ENCODE data around the gene UGDH. TPM values are rescaled to one million over a fixed set of nuclear protein-coding genes. Genes with fewer than 3 reads are reported as not detected.

UGDH gene
- polyA plus RNA-seq, 2 of the 4 experiments (the other 2 are of a cell fraction), result 610 to 691 TPM

GRCh38 chr4:39574946-39575345 lies 47.7 kb upstream of the UGDH start:
- POLR2A ChIA-PET, result interaction anchor here (0.9 kb wide), 1 partner anchor 14 kb away, joined by 9 read pairs; no protein-coding TSS in a partner anchor
- no peak overlapping the region for H3K4me2 ChIP-seq
- H3K4me3 ChIP-seq, result no peak overlapping the region
- no peaks in the 10 kb centered on the region for H3K9me3 ChIP-seq
- CTCF ChIA-PET, result interaction anchor here (0.6 to 1.3 kb wide), 4 partner anchors 24 to 836 kb away, joined by 3 to 5 read pairs (median 3); no protein-coding TSS in a partner anchor
- H3K27ac ChIP-seq, result no peak overlapping the region; a peak in 1 of 6 replicates
- H3K4me1 ChIP-seq, result peaks cover 5% of the 10 kb centered on the region; the same call in 1 of the 3 replicates
- 91% methylated on average over 5 of the region's 5 CpGs for WGBS (ENCODE audit: missing lambda C conversion rate)
- no peak for TF ChIP-seq JUN (IDR thresholded peaks at IDR 0.05)
- no peak for TF ChIP-seq EHF (CRISPR knock-in tag; IDR thresholded peaks at IDR 0.05)
- TF ChIP-seq CEBPB (IDR thresholded peaks at IDR 0.05), result no peak
- TF ChIP-seq FOSB (CRISPR knock-in tag; IDR thresholded peaks at IDR 0.05), result no peak
- no peak for TF ChIP-seq PBX3 (IDR thresholded peaks at IDR 0.05)
- TF ChIP-seq SMC3 (IDR thresholded peaks at IDR 0.05), result no peak
- no peak for TF ChIP-seq NFE2L2 (conservative IDR thresholded peaks at IDR 0.05; ENCODE audit: low read length)
- TF ChIP-seq ATOH8 (CRISPR knock-in tag; IDR thresholded peaks at IDR 0.05; ENCODE audit: low read depth), result no peak
- TF ChIP-seq ELK1 (IDR thresholded peaks at IDR 0.05; ENCODE audit: low read depth, low read length), result no peak
- no peak for TF ChIP-seq MYC (IDR thresholded peaks at IDR 0.05; ENCODE audit: borderline replicate concordance, low read length)
- no peak for TF ChIP-seq HDAC2 (IDR thresholded peaks at IDR 0.05)
- TF ChIP-seq RARB (CRISPR knock-in tag; IDR thresholded peaks at IDR 0.05), result no peak
- no peak for TF ChIP-seq ESRRA (IDR thresholded peaks at IDR 0.05; ENCODE audit: borderline replicate concordance, low read length)
- no peak for TF ChIP-seq FOXS1 (CRISPR knock-in tag; IDR thresholded peaks at IDR 0.05)
- TF ChIP-seq RAD21 (conservative IDR thresholded peaks at IDR 0.05 in 1 of 2, IDR thresholded peaks at IDR 0.05 in 1 of 2), result no peak
- no peak for TF ChIP-seq EP300 (IDR thresholded peaks at IDR 0.05)
- FAIRE-seq, result no peak
- DNase-seq (ENCODE audit: low read depth in 1 of 2, low spot score in 1 of 2), result no peak
- ATAC-seq, result no peak

- FAIRE-seq (no peak), ATAC-seq (no peak), DNase-seq (ENCODE audit: low read depth in 1 of 2, low spot score in 1 of 2) (no peak)
- 84% methylated on average over 6 of the region's 6 CpGs for WGBS (ENCODE audit: missing lambda C conversion rate)
- ChIA-PET CTCF (no interaction called here), POLR2A (no interaction called here)
- H3K4me2 ChIP-seq, result no peak overlapping the region
- H3K4me1 ChIP-seq, result peaks cover 19% of the 10 kb centered on the region
- TF ChIP-seq JUN (IDR thresholded peaks at IDR 0.05), result no peak
- no peak for TF ChIP-seq JUNB (IDR thresholded peaks at IDR 0.05)
- no peak for TF ChIP-seq POLR2AphosphoS2 (conservative IDR thresholded peaks at IDR 0.05; ENCODE audit: low read length)
- TF ChIP-seq CBX2 (IDR thresholded peaks at IDR 0.05; ENCODE audit: borderline replicate concordance, low read depth), result no peak
- no peak for TF ChIP-seq EHF (CRISPR knock-in tag; IDR thresholded peaks at IDR 0.05)
- TF ChIP-seq CTCF (IDR thresholded peaks at IDR 0.05), result no peak
- TF ChIP-seq BCL3 (IDR thresholded peaks at IDR 0.05), result no peak
- no peak for TF ChIP-seq E2F6 (IDR thresholded peaks at IDR 0.05; ENCODE audit: borderline replicate concordance, low read depth)
- no peak for TF ChIP-seq REST (IDR thresholded peaks at IDR 0.05)
- no peak for TF ChIP-seq HDAC2 (IDR thresholded peaks at IDR 0.05)
- no peaks in the 10 kb centered on the region for H3K9me3 ChIP-seq
- no peak overlapping the region for H3K27ac ChIP-seq
- no peak overlapping the region for H3K4me3 ChIP-seq
Observed at GRCh38 chr4:39571504-39571903, 44.3 kb upstream of the UGDH start.
